Measurements from ENCODE around the gene MYCBP. TPM values are rescaled to one million over a fixed set of nuclear protein-coding genes. Genes with fewer than 3 reads are reported as not detected.
"Not testable (repeated sequence)": the region's sequence is repeated elsewhere in the genome, so short reads cannot be mapped to it uniquely, and the experiment has no call there.

MYCBP gene
- total and polyA plus RNA-seq, 2 experiments from 2014 or later = 14.7 to 33.9 TPM

DNA sequence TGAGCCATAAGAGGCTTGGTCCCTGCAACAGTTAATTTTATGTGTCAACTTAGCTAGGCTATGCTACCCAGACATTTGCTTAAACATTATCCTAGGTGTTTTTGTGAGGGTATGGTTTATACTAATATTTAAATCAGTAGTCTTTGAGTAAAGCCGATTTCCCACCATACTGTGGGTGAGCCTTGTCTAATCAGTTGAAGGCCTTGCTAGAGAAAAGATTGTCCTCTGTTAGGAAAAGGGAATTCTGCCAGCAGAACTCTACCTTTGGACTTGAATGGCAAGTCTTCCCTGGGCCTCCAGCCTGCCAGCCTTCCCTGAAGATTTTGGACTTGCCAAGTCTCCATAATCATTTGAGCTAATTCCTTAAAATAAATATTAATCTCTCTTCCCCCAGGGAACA, 44.6 kb upstream of the MYCBP start:
- Histone ChIP-seq H3K4me2 (no peak overlapping the region), H3K4me3 (no peak overlapping the region), H3K27ac (no peak overlapping the region), H3K4me1 (ENCODE audit: insufficient read depth) (no peaks in the 10 kb centered on the region), H3K79me2 (no peaks in the 10 kb centered on the region), H3K9me3 (ENCODE audit: low read depth) (no peaks in the 10 kb centered on the region), H3K9me2 (replicated peaks; ENCODE audit: insufficient read depth) (no peaks in the 10 kb centered on the region), H2AFZ (no peak overlapping the region), H4K20me1 (ENCODE audit: insufficient read depth, poor library complexity, severe bottlenecking) (no peaks in the 10 kb centered on the region), H3K27me3 (no peaks in the 10 kb centered on the region), H3K36me3 (replicated peaks; ENCODE audit: insufficient read depth, low read depth) (no peaks in the 10 kb centered on the region)
- TF ChIP-seq, protein P1, sequence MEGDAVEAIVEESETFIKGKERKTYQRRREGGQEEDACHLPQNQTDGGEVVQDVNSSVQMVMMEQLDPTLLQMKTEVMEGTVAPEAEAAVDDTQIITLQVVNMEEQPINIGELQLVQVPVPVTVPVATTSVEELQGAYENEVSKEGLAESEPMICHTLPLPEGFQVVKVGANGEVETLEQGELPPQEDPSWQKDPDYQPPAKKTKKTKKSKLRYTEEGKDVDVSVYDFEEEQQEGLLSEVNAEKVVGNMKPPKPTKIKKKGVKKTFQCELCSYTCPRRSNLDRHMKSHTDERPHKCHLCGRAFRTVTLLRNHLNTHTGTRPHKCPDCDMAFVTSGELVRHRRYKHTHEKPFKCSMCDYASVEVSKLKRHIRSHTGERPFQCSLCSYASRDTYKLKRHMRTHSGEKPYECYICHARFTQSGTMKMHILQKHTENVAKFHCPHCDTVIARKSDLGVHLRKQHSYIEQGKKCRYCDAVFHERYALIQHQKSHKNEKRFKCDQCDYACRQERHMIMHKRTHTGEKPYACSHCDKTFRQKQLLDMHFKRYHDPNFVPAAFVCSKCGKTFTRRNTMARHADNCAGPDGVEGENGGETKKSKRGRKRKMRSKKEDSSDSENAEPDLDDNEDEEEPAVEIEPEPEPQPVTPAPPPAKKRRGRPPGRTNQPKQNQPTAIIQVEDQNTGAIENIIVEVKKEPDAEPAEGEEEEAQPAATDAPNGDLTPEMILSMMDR (IDR thresholded peaks at IDR 0.05; ENCODE audit: poor library complexity) = no peak
- TF ChIP-seq EZH2 (IDR thresholded peaks at IDR 0.05; ENCODE audit: borderline replicate concordance) = no peak
- 88% methylated on average over 1 of the region's 1 CpG for WGBS (ENCODE audit: low lambda C conversion rate, missing lambda C conversion rate)
- DNase-seq (ENCODE audit: low spot score) = no peak

DNA sequence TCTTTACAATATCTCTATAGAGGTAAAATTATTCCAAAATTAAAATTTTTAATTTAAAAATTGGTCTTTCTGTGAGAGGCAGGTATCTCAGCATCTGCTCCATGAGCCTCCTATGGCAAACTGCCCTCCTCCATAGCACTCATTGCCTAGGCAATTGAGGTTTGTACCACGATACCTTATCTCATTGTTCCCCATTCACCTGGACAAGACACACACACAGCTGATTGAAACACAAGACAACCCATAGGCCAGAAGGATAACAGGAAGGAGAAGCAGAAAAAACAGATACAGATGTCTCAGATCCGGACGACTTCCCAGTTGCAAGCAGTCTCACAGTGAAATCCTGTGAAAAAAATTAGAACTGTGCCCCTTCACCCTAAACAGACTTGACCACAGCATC, 44.2 kb upstream of the MYCBP start:
- Histone ChIP-seq H3K4me1 (ENCODE audit: insufficient read depth) (no peaks in the 10 kb centered on the region), H3K9me2 (replicated peaks; ENCODE audit: insufficient read depth) (no peaks in the 10 kb centered on the region), H3K4me2 (no peak overlapping the region), H3K79me2 (no peaks in the 10 kb centered on the region), H2AFZ (no peak overlapping the region), H3K27me3 (no peaks in the 10 kb centered on the region), H3K9me3 (ENCODE audit: low read depth) (no peaks in the 10 kb centered on the region), H3K27ac (no peak overlapping the region), H3K4me3 (no peak overlapping the region), H3K36me3 (replicated peaks; ENCODE audit: insufficient read depth, low read depth) (no peaks in the 10 kb centered on the region), H4K20me1 (ENCODE audit: insufficient read depth, poor library complexity, severe bottlenecking) (no peaks in the 10 kb centered on the region)
- no peak for TF ChIP-seq EZH2 (IDR thresholded peaks at IDR 0.05; ENCODE audit: borderline replicate concordance)
- TF ChIP-seq EZH2phosphoT487 (IDR thresholded peaks at IDR 0.05; ENCODE audit: low read depth, severe bottlenecking, unreplicated experiment) = no peak
- TF ChIP-seq, protein P1 (IDR thresholded peaks at IDR 0.05; ENCODE audit: poor library complexity) = no peak
- WGBS (ENCODE audit: low lambda C conversion rate, missing lambda C conversion rate) = 88% methylated on average over 3 of the region's 3 CpGs
- no peak for DNase-seq (ENCODE audit: low spot score)

DNA sequence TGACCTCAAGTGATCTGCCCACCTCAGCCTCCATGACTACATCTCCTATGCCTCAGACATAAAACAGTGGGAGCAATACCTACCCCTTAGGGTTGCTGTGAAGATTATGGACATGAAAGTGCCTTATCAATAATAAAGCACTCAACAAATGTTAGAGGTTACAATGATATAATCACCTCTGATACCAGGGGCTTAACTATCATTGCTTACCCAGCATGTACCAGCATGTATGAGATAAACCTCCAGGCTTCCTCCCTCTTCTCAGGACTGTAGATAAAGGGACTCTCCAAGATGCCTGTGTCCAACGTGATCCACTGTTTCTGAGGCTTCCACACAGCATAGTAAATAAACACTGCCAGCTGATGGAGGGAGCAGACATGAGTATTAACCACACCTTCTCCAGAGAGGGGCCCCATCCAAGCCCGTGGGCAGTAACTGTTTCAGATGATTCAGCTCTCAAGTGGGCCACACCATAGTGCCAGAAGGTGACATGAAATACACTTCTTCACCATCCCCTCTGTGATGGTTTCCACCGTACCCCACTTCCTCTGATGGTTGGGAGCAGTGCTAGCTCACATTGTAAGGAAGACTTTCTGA, 42.3 kb upstream of the MYCBP start:
- Histone ChIP-seq H3K4me1 (ENCODE audit: insufficient read depth) (no peaks in the 10 kb centered on the region), H2AFZ (no peak overlapping the region), H3K27ac (no peak overlapping the region), H3K36me3 (replicated peaks; ENCODE audit: insufficient read depth, low read depth) (no peaks in the 10 kb centered on the region), H3K79me2 (no peaks in the 10 kb centered on the region), H3K27me3 (no peaks in the 10 kb centered on the region), H3K9me3 (ENCODE audit: low read depth) (no peaks in the 10 kb centered on the region), H3K4me3 (no peak overlapping the region), H3K9me2 (replicated peaks; ENCODE audit: insufficient read depth) (no peaks in the 10 kb centered on the region), H3K4me2 (no peak overlapping the region), H4K20me1 (ENCODE audit: insufficient read depth, poor library complexity, severe bottlenecking) (no peaks in the 10 kb centered on the region)
- 57% methylated on average over 3 of the region's 3 CpGs for WGBS (ENCODE audit: low lambda C conversion rate, missing lambda C conversion rate)
- TF ChIP-seq EZH2phosphoT487 (IDR thresholded peaks at IDR 0.05; ENCODE audit: low read depth, severe bottlenecking, unreplicated experiment) = no peak
- no peak for TF ChIP-seq EZH2 (IDR thresholded peaks at IDR 0.05; ENCODE audit: borderline replicate concordance)
- TF ChIP-seq, protein P1 (IDR thresholded peaks at IDR 0.05; ENCODE audit: poor library complexity) = no peak
- DNase-seq (ENCODE audit: low spot score) = no peak

DNA sequence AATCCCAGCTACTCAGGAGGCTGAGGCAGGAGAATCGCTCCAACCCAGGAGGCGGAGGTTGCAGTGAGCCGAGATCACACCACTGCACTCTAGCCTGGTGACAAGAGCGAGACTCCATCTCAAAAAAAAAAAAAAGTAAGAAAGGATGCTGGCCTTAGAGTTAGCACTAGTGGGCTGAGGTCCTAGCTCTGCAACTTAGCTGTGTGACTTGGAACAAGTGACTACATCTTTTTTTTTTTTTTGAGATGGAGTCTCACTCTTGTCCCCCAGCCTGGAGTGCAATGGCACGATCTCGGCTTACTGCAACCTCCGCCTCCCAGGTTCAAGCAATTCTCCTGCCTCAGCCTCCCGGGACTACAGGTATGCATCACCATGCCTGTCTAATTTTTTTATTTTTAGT, 41.8 kb upstream of the MYCBP start:
- H3K27ac ChIP-seq; H3K79me2 ChIP-seq; H2AFZ ChIP-seq; DNase-seq (ENCODE audit: low spot score); H3K9me2 ChIP-seq (replicated peaks; ENCODE audit: insufficient read depth); H3K4me3 ChIP-seq; H4K20me1 ChIP-seq (ENCODE audit: insufficient read depth, poor library complexity, severe bottlenecking); H3K9me3 ChIP-seq (ENCODE audit: low read depth); H3K27me3 ChIP-seq; H3K36me3 ChIP-seq (replicated peaks; ENCODE audit: insufficient read depth, low read depth); H3K4me2 ChIP-seq; H3K4me1 ChIP-seq (ENCODE audit: insufficient read depth): not testable (repeated sequence)
- 94% methylated on average over 8 of the region's 8 CpGs for WGBS (ENCODE audit: low lambda C conversion rate, missing lambda C conversion rate)

All from hepatocyte (in vitro differentiated cells).